Measurements from ENCODE around the gene NUDT6.

Gene NUDT6

GRCh38 chr4:122912810-122913575 lies 9.4 kb downstream of the NUDT6 start:
- no peak for DNase-seq

GRCh38 chr4:122911588-122911987 lies 10.8 kb downstream of the NUDT6 start:
- DNase-seq = no peak

DNA sequence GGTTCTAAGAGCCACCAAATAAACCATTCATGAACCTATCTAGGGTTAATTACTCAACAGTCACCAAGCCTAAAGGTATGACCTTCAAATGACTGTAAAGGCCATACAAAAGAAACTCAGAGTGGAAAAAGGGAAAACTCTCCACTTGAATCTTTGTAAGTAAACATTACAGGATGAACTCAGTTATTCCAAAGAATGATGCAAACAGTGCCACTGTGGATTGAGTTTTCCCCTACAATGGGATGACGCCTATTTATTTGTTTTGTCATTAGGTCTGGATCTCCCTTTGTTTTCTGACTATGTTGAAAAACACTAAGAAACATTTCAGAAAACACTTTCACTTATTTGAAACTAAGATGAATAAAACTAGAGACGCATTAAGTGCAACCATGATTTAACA lies 12.7 kb downstream of the NUDT6 start:
- DNase-seq = no peak

DNA sequence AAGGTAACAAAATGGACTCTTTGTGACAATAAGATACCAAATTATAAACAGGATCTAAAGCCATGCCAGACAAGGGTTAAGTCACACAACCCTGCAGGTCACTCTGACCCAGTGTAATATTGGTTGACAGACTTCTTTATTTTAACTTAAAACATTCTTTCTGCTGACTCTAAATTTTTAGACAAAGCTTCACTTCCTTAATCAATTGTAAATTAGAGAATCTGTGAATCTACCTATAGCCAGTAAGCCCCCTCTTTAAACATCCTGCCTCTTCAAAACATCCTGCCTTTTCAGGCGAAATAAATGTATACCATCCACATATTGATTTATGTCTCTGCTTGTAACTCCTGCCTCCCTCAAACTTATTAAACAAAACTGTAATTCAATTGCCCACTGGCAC lies 14.2 kb downstream of the NUDT6 start:
- DNase-seq = no peak

GRCh38 chr4:122906859-122907305 lies 15.5 kb downstream of the NUDT6 start:
- no peak for DNase-seq

DNA sequence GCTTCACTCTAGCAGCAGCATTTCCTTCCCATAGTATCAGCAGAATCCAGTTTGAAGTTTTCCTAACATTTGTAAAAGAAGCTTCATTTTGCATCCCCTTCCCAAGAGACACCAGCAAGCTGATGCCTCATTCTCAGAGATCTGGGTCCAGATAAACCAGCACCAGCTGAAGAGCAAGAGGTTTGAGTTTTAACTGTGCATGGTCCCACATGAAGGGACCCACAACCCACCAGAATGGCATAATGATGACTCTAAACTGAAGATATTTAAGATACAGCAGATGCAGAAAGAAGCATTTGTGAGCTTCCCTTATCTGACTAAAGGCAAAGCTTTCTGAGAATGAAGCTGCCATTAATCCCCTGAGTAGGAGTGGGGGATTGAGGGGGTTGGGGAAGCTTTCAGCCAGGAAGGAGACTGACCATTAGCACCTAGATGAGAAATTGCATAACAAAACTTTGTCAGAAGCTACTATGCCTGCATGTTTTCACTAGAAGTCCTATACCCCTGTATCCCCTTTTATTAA lies 18.6 kb downstream of the NUDT6 start:
- DNase-seq = no peak

- no peak for DNase-seq
Measured at GRCh38 chr4:122901247-122902010, 21.0 kb downstream of the NUDT6 start.

- no peak for DNase-seq
Measured at GRCh38 chr4:122900314-122900713, 22.1 kb downstream of the NUDT6 start.

- no peak for DNase-seq
Measured at GRCh38 chr4:122899682-122900081, 22.7 kb downstream of the NUDT6 start.

DNA sequence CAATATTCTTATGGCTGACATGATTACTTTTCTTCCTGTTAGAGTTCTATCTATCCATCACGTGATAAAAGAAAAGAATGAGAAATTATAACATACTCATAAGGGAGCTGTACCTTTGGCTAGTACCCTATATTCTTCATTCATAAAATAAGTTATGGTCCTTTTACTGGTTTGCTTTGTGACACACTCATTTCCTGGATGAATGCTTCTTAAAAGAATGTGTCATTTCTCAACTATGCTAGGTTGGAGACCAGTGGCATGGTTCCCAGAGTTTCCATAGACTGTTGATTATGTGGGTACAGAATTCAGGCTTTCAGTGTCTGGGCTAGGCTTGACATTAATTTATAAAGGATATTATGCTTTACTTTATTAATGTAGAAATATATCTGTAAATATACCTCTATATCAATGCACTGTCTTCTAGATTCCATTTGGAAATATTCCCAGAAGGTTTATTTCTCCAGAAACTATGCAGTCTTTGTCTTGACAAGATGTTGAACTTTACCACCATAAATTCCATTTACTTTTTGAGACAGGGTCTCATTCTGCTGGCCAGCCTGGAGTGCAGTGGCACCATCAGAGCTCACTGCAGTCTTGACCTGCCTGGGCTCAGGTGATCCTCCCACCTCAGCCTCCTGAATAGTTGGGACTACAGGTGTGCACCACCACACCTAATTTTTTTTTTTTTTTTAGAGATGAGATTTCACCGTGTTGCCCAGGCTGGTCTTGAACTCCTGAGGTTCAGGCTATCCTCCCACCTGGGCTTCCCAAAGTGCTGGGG lies 23.8 kb downstream of the NUDT6 start:
- DNase-seq = no peak

GRCh38 chr4:122896270-122896669 lies 26.1 kb downstream of the NUDT6 start:
- DNase-seq = no peak

GRCh38 chr4:122895336-122895995 lies 26.9 kb downstream of the NUDT6 start:
- DNase-seq = no peak

GRCh38 chr4:122894827-122895226 lies 27.6 kb downstream of the NUDT6 start:
- DNase-seq = peak; percentile 12

DNA sequence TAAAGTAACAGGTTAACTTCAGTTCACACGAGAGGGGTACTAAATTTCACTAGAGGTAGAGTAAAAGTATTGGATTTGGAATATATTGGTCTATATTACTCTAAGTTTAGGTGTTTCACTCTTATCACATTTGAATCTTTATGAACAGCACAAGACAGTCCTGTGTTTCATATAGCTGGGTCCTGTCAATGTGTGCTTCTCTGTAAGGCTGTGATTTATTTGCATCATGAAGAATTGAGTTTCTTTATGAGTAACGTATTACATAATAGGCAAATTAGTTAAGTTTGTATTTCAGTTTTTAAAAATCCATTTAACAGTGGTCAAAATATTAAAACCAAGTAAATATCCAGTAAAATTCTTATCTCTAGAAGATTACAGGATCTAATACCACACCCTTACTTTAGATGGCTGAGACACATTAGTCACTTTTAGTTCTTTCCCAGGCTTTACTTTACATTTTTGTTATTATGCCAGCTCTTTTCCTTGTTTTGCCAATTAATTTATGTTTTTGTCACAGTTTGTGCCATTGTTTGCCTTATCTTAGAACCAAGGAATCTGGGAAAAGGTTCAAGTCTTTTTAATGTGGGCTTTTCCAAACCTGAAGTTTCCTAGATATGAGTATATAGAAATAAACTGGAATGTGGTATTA lies 32.1 kb downstream of the NUDT6 start:
- no peak for DNase-seq

DNA sequence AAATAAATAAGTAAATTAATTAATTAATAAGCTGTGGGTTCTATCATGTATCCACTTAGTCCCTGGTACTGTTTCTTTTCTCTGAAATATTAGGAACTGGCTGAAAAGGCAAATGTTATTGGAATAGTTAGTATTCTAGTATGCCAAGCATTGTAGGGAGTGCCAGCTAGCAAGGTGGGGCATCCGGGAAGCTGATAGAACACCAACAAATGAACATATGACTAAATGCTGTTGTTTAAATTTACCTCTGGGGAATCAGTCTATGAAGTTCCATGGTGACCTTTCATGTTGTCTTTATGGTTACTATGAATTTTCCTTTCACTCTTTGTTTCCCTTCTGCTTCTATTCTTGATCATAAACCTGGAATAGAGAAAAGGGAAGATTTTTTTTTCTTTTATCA lies 32.7 kb downstream of the NUDT6 start:
- DNase-seq = no peak

DNA sequence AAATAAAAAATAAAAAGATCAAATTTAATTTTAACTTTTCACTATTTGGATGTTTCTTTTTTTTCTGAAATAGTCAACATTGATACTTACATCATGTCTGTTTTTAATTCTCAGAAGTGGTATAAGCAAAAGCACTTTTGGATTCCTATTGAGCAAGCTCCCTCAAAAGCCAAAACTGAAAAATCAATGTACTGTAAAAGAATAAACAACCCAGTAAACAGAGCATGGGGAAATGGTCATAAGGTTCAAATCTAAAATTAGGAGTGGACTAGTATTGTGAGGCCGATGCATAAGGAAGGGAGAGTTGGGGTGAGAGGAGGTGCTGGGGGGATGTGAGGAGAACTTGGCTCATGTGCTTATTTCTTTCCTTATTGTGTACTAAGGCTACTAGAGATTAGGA lies 37.9 kb downstream of the NUDT6 start:
- no peak for DNase-seq

DNA sequence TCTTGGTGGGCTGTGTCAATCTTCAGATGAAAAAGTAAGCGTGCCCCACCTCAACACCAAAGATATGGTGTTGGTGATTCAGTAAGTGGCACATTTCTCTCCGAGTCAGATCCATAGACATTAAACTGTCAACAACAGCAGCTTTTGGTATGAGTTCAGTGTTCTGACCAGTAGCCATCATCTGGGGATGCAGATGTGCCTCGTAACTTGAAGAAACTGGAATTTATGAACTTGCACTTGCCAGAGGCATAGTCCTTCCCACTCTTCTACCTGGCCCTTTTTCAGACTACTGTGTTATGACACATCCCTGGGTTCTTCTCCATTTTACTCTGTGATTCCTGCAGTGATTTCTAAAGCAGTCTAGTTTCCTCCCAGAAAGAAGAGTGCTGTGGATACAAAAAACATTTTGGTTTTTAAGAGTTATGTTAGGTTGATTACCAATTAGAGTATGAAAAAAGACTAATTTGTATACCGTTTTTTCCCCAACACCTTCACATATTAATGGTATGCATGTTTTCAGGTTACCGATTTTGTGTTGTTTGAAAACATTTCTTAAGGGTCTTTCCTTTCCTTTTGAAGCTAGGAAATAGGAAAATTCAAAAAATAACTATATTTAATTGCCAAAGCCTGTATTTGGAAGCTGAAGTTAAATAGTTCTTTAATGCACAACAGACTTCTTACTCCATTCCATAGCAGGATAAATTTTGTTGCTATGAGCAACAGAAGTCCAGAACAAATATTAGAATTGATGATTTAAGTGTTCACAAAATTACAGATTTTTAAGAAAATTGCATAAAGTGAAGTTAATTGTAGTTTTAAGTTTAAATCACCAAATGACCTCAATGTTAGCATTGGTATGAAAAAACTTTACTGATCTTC lies 39.3 kb downstream of the NUDT6 start:
- no peak for DNase-seq

- no peak for DNase-seq
Measured at GRCh38 chr4:122879001-122879400, 43.4 kb downstream of the NUDT6 start.

DNA sequence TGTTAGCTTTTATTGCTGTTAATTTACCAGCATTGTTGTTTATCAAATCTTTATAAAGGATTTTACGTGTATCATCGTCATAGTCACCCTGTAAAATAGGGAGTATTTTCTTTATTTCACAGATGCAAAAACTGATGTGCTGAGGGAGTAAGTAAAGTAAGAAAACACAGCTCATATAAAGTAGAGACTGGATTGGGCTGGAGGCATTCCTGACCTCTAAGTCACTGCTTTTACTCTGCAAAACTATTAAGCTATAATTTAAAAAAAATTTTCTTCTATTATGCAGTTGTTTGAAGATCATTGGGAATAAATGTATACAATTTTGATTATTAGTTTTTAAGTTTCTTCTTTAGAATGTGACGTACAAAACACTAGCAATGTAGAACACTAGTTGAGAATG lies 45.9 kb downstream of the NUDT6 start:
- DNase-seq = no peak

DNA sequence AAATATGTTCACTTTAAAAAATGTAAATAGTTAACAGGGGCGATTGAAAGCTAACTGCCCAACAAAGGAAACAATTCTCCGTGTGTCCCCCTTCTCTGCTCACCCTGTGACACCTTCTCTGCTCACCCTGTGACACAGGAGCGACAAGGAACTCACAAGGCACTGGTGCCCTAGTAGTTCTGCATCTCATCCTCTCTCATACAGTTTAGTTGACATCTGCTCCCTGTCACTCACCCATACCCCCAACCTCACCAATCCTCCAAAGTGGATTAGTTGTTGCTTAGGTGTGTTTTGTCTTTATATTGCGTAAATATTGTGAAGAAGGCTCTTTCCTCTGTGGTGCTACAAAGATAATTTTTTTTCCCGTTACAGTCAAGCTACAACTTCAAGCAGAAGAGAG lies 46.4 kb downstream of the NUDT6 start:
- no peak for DNase-seq
